HG03520 (cell line): ENCODE results near the gene TACR1.
"Not testable (repeated sequence)": the region's sequence is repeated elsewhere in the genome, so short reads cannot be mapped to it uniquely, and the experiment has no call there.

Experiments
- ATAC-seq: cut with Tn5 transposase; IDR thresholded peaks from one replicate; pipeline ENCODE4 v1.9.1; 2021; ENCODE audit warnings: mild to moderate bottlenecking, moderate library complexity; ENCODE audit not compliant: unreplicated experiment

Gene TACR1, protein sequence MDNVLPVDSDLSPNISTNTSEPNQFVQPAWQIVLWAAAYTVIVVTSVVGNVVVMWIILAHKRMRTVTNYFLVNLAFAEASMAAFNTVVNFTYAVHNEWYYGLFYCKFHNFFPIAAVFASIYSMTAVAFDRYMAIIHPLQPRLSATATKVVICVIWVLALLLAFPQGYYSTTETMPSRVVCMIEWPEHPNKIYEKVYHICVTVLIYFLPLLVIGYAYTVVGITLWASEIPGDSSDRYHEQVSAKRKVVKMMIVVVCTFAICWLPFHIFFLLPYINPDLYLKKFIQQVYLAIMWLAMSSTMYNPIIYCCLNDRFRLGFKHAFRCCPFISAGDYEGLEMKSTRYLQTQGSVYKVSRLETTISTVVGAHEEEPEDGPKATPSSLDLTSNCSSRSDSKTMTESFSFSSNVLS

GRCh38 chr2:75199428-75200011 lies at the start of gene TACR1:
Gene TACR1, minus strand, starts transcription at chr2:75199520. Its CDS starts 586 bp downstream, at chr2:75198934.
- ATAC-seq = peak; percentile 64

DNA sequence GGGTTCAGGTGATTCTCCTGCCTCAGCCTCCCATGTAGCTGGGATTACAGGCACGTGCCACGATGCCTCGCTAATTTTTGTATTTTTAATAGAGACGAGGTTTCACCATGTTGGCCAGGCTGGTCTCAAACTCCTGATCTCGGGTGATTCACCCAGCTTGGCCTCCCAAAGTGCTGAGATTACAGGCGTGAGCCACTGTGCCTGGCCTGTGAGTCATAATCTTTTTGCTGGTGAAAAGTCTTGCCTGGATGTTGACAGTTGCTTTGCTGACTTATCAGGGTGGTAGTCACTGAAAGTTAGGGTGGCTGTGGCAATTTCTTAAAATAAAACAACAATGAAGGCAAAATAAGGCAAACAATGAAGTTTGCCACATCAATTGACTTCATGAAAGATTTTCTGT lies 49.3 kb upstream of the TACR1 start:
- not testable (repeated sequence) for ATAC-seq

DNA sequence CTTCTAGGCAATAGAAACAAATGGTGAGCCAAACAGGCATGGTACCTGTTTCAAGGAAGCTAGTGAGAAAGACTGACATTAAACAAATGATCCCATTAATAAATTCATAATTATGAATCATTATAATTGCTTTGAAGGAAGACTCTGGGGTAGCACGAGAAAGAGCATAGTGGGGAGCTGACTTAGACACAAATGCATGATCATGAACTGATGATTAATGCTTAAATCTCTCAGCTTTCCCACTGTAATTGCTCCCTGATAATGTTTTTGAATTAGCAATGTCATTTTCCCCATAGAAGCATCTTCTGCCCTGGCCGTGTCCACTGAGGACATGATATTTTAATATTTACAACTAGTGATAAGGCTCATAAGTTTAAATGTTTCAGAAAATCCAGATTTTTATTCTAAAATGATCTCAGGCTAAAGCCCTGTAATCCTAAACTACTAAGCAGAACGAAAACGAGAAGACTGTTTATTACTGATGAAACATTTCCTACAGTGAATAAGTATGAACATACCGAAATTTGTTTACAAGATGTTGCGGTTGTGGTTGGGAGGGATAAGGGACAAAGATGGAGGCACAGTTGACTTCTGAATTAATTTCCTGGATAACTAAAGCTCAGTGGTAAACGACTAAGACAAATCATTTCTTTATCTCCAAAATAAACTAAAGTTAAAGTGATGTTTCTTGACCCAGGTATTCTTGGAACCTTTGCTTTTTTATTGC lies 47.3 kb upstream of the TACR1 start:
- no peak for ATAC-seq

- ATAC-seq = no peak
These were observed 43.9 kb upstream of the TACR1 start for GRCh38 chr2:75243219-75243618.

DNA sequence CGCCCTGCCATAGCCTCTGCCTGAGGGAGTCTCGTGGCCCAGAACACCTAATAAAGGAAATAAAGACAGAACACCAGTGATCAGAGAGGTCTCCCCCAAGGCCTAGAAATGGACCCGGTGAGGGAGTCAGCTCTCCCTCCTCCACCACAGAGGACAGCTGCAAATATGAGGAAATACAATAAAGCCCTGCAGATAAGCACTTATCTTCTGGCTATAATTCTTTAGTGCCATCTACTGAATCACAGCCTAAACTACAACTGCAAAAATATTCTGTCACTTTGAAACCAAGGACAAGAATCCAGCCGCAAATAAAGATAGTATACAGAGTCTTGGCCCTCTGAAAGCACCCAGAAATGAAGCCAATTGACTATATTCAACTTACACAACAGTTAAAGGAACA lies 42.4 kb upstream of the TACR1 start:
- ATAC-seq = no peak

DNA sequence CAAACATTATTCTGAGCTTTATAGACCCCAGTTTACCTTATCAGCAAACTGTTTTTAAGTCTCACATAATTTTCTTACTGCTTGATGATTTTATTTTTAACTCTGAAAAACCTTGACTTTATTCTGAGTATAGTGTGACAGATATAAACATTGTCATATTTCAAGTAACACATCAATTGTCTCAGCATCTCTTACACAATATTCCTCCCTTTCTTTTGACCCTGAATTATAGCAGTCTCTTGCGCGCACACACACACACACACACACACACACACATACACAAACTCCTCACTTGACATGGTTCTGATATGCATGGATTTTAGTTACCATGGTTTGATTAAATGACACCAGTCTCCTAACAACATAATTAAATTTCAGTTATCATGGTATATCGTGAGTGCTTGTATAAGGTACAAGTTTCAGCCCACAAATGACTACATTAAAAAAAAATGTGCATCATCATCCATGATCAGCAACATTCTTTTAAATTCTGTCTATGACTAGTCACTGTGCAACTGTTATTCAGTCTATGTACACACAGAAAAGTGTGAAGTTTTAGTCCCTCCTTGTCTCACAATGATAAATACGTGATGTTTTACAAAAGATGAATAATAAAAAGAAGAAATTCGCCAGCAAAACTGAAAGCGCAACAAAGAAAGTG lies 39.5 kb upstream of the TACR1 start:
- no peak for ATAC-seq

GRCh38 chr2:75237296-75237695 lies 38.0 kb upstream of the TACR1 start:
- no peak for ATAC-seq

GRCh38 chr2:75233965-75234364 lies 34.6 kb upstream of the TACR1 start:
- no peak for ATAC-seq

GRCh38 chr2:75226617-75227016 lies 27.3 kb upstream of the TACR1 start:
- ATAC-seq = no peak

- no peak for ATAC-seq
These were observed 26.8 kb upstream of the TACR1 start for GRCh38 chr2:75226099-75226498.

DNA sequence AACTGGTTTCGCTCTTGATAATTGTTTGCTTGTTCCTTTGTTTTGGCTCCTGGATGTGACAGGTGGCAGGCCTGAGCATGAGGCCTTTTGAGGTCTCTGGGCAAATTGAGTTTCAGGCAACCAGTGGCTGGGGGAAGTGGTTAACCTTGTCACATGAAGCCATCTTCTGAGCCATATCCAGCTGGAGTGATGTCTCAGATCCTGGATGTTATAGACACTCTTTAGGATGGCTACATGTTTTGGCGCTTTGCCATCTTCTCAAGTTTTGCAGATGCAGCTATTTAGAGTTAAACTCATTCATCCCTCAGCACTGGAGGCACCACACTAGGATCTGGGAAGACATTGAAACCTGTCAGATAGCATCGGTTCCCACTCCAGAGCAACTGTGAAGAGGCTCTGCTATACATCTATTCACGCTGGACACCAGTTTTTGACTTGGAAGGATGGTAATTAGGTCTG lies 25.3 kb upstream of the TACR1 start:
- no peak for ATAC-seq

DNA sequence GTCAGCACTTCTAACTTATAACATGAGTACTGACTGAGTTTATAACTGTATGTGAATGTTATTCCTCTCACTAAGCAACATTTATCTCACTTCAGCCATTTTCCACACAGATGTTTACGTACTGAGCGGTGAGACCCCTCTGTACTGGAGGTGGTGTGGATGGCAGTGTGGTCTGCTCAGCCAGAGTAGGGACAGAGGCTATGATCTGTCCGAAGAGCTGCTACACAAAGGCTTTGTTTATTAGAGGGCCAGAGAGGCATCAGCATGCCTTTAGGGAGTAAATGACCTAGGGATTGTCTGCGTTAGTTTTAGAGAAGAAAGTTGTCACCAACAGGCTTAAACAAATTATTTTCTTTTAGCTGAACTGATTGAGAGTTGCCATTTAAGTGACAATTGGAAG lies 23.2 kb upstream of the TACR1 start:
- no peak for ATAC-seq

DNA sequence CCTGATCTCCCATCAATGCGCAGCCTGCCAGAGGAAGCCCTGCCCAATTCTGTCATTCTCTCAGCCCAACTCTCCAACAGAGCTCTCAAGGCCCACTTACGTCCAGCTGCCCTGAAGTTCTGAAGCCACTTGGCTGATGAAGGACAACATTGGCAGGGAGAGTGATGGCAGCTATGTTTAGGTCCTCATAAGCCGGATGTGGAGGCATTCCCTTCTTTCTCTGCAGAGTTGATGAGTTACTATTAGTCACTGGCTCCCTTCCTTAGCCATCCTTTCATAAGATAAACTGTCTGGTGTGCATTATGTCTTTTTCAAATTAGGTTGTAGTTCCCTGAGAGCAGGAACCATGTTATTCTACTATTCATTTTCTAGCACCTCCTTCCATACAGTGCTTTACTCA lies 22.5 kb upstream of the TACR1 start:
- ATAC-seq = no peak

GRCh38 chr2:75219213-75219612 lies 19.9 kb upstream of the TACR1 start:
- ATAC-seq = not testable (repeated sequence)

DNA sequence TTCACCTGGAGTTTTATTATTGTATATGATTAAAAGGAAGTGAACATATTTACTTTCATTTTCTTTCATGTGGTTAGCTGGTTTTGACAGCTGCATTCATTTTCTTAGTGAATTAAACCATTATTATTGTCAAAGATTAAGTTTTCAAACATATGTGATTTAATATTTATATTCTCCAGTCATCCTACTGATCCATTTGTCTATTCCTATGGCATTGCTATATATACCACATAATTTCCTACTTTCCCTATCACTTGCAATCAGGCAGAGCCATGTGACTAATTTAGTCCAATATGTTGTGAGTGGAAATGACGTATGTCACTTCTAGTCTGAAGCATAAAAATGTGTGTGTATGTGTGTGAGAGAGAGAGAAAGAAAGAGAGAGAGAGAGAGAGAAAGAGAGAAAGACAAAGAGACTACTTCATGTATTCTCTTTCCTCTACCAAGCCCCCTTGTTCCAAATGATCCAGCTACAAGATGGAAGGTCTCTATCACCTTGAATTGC lies 12.0 kb upstream of the TACR1 start:
- no peak for ATAC-seq

DNA sequence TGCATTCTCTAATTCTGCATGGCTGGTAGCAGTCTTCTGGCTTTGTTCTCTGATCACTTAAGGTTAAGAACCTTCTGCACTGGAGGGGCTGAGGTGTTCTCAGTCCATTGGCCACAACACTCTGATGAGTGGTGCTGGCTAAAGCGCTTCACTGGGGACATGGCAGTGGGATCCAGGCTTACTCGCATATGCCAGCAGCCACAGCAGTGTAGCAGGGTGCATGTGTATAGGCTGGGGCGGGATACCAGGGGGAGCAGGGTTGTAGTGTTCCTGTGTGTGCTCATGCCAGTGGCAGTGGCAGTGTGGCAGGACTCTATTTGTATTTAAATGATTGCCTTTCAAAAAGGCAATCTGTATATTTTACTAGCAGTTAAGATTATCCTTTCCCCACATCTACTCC lies 11.1 kb upstream of the TACR1 start:
- no peak for ATAC-seq

- no peak for ATAC-seq
These were observed 9.4 kb upstream of the TACR1 start for GRCh38 chr2:75208738-75209137.

DNA sequence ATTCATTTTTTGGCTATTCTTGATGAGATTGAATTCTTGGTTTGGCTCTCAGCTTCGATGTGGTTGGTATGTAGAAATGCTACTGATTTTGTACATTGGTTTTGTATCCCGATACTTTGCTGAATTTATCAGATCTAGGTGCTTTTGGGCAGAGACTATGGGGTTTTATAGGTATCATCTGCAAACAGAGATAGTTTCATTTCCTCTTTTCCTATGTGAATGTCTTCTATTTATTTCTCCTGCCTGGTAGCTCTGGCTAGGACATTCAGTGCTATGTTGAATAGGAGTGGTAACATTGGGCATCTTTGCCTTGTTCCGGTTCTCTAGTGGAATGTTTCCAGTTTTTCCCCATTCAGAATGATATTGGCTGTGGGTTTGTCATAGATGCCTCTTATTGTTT lies 5.5 kb upstream of the TACR1 start:
- ATAC-seq = no peak

- ATAC-seq = no peak
These were observed 3.0 kb upstream of the TACR1 start for GRCh38 chr2:75202359-75202758.

- no peak for ATAC-seq
These were observed 1.1 kb upstream of the TACR1 start for GRCh38 chr2:75200140-75201096.
